ENCODE results near the gene PRSS35.

- TF ChIP-seq, protein P1, sequence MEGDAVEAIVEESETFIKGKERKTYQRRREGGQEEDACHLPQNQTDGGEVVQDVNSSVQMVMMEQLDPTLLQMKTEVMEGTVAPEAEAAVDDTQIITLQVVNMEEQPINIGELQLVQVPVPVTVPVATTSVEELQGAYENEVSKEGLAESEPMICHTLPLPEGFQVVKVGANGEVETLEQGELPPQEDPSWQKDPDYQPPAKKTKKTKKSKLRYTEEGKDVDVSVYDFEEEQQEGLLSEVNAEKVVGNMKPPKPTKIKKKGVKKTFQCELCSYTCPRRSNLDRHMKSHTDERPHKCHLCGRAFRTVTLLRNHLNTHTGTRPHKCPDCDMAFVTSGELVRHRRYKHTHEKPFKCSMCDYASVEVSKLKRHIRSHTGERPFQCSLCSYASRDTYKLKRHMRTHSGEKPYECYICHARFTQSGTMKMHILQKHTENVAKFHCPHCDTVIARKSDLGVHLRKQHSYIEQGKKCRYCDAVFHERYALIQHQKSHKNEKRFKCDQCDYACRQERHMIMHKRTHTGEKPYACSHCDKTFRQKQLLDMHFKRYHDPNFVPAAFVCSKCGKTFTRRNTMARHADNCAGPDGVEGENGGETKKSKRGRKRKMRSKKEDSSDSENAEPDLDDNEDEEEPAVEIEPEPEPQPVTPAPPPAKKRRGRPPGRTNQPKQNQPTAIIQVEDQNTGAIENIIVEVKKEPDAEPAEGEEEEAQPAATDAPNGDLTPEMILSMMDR (IDR thresholded peaks at IDR 0.05; ENCODE audit: poor library complexity) = no peak
- no peak for TF ChIP-seq EZH2phosphoT487 (IDR thresholded peaks at IDR 0.05; ENCODE audit: low read depth, severe bottlenecking, unreplicated experiment)
- TF ChIP-seq EZH2 (IDR thresholded peaks at IDR 0.05; ENCODE audit: borderline replicate concordance) = no peak
Measured at GRCh38 chr6:83514466-83514865, 2.1 kb downstream of the PRSS35 start.
